Inflammatory macrophage (primary cell): ENCODE data around the gene IRF2BPL.

Source experiments
- DNase-seq, 2 donors: peaks; one replicate each; pipeline ENCODE4 v3.0.0-alpha.2; 2020 to 2022

The IRF2BPL gene

DNA sequence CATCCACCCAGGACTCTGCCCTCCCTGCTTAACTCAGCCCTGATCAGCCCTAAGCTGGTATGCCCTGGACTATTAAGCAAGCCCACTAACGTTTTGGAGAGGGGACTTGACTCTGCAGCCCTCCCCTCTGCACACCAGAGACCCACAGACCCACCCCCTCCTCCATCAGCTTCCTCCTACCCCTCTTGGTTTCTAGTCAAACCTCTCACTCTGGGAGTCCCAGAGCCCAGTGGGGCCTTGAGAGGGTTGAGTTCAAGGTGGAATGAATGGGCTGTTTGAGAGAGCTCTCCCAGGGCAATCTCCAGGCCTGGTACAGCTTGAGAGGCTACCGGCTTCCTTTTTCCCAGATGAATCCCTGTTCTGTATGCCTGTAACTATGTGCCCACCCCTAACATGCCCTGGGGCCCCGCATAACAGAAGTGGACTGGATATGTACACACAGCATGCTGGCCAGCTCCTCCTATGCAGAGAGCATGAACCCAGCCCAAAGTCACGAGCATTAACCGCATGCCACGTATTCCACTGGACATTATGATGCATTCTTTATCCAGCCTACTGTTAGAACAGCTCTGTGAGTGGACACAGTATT, 43.6 kb downstream of the IRF2BPL start:
- no peak for DNase-seq

DNA sequence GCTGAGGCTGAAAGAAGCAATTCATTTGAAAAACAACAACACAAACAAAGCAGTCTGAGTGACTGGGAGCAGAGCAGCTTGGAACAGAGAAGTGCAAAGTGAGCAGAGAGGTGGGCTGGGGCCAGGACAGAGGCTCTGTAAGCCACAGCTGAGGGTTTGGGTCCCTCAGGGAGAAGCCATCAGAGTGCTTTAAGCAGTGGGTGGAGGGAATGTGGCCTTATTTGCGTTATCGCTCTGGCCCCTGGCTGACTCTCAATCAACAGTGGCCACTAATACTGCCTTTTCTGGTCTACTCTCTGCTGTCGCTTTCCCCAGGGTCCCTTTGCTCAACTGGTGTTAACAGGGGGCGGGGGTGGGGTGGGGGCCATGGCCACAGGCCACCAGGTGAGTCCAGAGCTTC, 44.2 kb downstream of the IRF2BPL start:
- no peak for DNase-seq

DNA sequence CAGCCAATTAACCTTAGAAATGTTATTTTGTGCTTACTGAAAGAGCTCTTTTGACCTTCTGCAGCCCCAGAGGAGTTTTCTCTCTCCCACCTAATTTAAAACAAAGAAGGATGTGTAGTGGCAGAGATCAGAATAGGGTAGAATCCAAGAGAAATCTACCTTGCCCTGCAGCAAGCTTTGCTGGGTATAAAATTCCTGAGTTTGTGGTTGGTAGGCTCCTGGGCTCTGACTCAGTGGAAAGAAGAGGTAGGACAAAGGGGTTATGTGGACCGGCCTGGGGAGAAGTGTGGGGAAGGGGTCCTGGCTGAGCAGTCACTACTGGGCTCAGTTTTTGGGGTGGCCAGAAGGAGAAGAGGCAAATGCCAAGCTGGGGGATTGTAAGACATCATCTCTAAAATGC, 46.8 kb downstream of the IRF2BPL start:
- no peak for DNase-seq

DNA sequence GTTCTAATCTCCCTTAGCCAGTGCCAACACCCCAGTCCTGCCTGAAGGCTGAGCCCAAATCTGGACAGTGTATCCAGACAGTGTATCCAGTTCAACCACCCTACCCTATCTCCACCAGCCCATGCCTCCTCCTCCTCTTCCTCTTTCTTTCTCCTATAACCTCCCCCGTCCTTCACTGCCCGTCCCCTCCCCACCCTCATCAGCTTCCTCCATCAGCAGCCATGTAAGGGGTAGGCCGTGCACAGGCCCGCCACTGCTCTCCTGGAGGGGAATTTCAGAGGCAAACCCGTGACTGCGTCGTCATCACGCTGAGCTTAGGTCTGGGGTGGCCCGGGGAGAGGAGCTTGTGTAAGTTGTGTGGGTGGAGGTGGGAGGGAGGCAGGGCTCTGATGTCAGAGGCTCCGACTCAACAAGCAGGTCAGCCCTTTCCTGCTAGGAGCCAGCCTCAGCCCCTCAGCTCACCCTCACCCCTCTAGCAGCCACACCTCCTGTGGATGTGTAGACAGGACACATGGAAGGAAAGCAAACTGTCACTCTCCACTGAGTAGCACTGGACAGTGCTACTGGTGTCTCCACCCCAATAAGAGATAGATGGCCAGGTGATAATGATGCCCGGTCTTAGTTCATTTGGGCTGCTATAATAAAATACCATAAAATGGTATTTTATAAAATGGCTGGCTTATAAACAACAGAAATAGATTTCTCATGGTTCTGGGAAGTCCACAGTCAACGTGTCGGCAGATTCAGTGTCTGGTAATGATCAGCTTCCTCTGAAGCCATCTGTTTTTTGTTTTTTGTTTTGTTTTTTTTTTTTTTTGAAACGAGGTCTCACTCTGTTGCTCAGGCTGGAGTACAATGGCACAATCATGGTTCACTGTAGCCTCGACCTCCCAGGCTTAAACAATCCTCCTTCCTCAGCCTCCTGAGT, 50.5 kb downstream of the IRF2BPL start:
- DNase-seq = peak; percentile 98 to 100

- DNase-seq = peak in 1 of 2 donors; percentile 24
Measured at GRCh38 chr14:76976240-76977005, 52.1 kb downstream of the IRF2BPL start.

DNA sequence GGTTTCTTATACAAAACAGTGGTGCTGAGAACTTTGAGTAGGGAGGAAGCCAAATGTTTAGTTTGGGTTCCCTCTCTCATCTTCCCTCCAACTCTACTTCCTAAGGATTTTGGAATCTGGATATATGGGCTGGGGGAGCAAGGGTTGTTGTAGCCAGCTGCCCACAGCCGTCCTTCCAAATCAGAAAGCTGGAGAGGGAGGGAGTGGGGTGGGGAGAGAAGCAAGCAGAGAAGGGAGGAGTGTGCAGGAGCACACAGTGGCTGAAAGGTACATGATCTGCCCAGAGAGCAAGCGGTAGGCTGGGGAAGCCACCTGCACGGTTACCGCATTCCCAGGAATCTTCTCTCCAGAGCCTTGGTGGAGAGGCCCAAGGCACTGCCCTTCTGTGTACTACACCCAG, 52.7 kb downstream of the IRF2BPL start:
- DNase-seq = no peak

GRCh38 chr14:76975051-76975450, 53.5 kb downstream of the IRF2BPL start:
- no peak for DNase-seq
